OCI-LY3 (cell line): ENCODE measurements around the gene LHFPL3.

Experiments
- EZH2phosphoT487 ChIP-seq: fragments of 200-600 bp; shearing (Covaris generic); IDR thresholded peaks from 2 replicates; pipeline ENCODE4 v1.6.1; 2018; ENCODE audit warnings: antibody characterized with exemption, mixed run types, low read depth
- TF ChIP-seq, protein P1 (sequence below): fragments of 200-600, 300-600 bp; sonication (generic); IDR thresholded peaks from 2 replicates; pipeline ENCODE4 v1.5.1; 2014; ENCODE audit warnings: antibody characterized with exemption, low read length, low read depth

DNA sequence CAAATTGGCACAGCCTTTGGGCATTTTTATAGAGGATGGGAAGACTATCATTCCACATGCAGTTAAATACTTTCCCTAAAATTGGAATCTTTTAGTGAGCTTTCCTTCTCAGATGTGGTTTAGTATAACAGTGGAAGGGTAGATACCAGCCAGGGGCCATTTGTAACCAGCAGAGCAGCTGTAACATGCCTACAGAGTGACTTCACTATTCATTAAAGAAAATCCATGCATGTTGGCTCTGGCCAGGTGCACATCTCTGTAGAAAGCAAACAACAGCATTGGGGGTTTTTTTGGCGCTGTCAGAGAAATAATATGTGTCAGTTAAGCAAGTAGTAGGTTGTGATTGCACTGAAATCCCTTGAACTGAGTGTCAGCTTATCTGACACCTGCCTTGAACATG lies 115.6 kb downstream of the LHFPL3 start:
- TF ChIP-seq, protein P1, sequence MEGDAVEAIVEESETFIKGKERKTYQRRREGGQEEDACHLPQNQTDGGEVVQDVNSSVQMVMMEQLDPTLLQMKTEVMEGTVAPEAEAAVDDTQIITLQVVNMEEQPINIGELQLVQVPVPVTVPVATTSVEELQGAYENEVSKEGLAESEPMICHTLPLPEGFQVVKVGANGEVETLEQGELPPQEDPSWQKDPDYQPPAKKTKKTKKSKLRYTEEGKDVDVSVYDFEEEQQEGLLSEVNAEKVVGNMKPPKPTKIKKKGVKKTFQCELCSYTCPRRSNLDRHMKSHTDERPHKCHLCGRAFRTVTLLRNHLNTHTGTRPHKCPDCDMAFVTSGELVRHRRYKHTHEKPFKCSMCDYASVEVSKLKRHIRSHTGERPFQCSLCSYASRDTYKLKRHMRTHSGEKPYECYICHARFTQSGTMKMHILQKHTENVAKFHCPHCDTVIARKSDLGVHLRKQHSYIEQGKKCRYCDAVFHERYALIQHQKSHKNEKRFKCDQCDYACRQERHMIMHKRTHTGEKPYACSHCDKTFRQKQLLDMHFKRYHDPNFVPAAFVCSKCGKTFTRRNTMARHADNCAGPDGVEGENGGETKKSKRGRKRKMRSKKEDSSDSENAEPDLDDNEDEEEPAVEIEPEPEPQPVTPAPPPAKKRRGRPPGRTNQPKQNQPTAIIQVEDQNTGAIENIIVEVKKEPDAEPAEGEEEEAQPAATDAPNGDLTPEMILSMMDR, result no peak
- TF ChIP-seq EZH2phosphoT487, result no peak
